Hepatocyte (in vitro differentiated cells): ENCODE results near the gene PSMD1. TPM values are rescaled to one million over a fixed set of nuclear protein-coding genes. Genes with fewer than 3 reads are reported as not detected.
"Not testable (repeated sequence)": the region's sequence is repeated elsewhere in the genome, so short reads cannot be mapped to it uniquely, and the experiment has no call there.

Source experiments
- DNase-seq: peaks from one replicate; pipeline ENCODE4 v3.0.0-alpha.2; 2016; ENCODE audit warnings: low spot score
- H2AFZ ChIP-seq: fragments of 200-600 bp; sonication (generic); 2 replicates; pipeline ENCODE4 v1.6.0; 2016; ENCODE audit warnings: antibody characterized with exemption, mild to moderate bottlenecking
- H3K27ac ChIP-seq: fragments of 200-600 bp; sonication (generic); 2 replicates; pipeline ENCODE4 v1.5.1; 2016; ENCODE audit warnings: mild to moderate bottlenecking
- H3K27me3 ChIP-seq: fragments of 200-600 bp; sonication (generic); 2 replicates; pipeline ENCODE4 v1.6.1; 2016
- H3K36me3 ChIP-seq: fragments of 200-600 bp; sonication (generic); replicated peaks from 2 replicates; pipeline ENCODE4 v1.5.1; 2016; ENCODE audit warnings: low read depth; ENCODE audit not compliant: insufficient read depth
- H3K4me1 ChIP-seq: fragments of 200-600 bp; sonication (generic); 2 replicates; pipeline ENCODE4 v1.5.1; 2016; ENCODE audit warnings: mild to moderate bottlenecking, moderate library complexity; ENCODE audit not compliant: insufficient read depth
- H3K4me2 ChIP-seq: fragments of 200-600 bp; sonication (generic); 2 replicates; pipeline ENCODE4 v1.6.0; 2016
- H3K4me3 ChIP-seq: fragments of 200-600 bp; sonication (generic); 2 replicates; pipeline ENCODE4 v1.5.1; 2016; ENCODE audit warnings: mild to moderate bottlenecking
- H3K79me2 ChIP-seq: fragments of 200-600 bp; sonication (generic); 2 replicates; pipeline ENCODE4 v1.6.0; 2017; ENCODE audit warnings: mild to moderate bottlenecking
- H3K9me2 ChIP-seq: fragments of 200-600 bp; sonication (generic); replicated peaks from 2 replicates; pipeline ENCODE4 v1.6.0; 2017; ENCODE audit warnings: mild to moderate bottlenecking; ENCODE audit not compliant: insufficient read depth
- H3K9me3 ChIP-seq: fragments of 200-600 bp; sonication (generic); 2 replicates; pipeline ENCODE4 v1.5.1; 2016; ENCODE audit warnings: low read depth, mild to moderate bottlenecking
- H4K20me1 ChIP-seq: fragments of 200-600 bp; sonication (generic); 2 replicates; pipeline ENCODE4 v1.6.0; 2016; ENCODE audit warnings: mild to moderate bottlenecking; ENCODE audit not compliant: insufficient read depth, poor library complexity, severe bottlenecking
- CTCF ChIP-seq: fragments of 200-600 bp; sonication (generic); IDR thresholded peaks from 2 replicates; pipeline ENCODE4 v1.5.1; 2016; ENCODE audit warnings: antibody characterized with exemption, mild to moderate bottlenecking; ENCODE audit not compliant: poor library complexity
- EZH2 ChIP-seq: fragments of 200-600 bp; sonication (generic); IDR thresholded peaks from 2 replicates; pipeline ENCODE4 v1.6.1; 2016; ENCODE audit warnings: antibody characterized with exemption, mild to moderate bottlenecking, borderline replicate concordance
- EZH2phosphoT487 ChIP-seq: fragments of 200-600 bp; sonication (generic); IDR thresholded peaks from one replicate; pipeline ENCODE4 v1.6.1; 2018; ENCODE audit warnings: antibody characterized with exemption, mild to moderate bottlenecking, low read depth, moderate library complexity; ENCODE audit not compliant: unreplicated experiment, severe bottlenecking
- WGBS: methylation state at CpG from one replicate; pipeline ENCODE4 v1.1.6; 2016; ENCODE audit warnings: low lambda C conversion rate; ENCODE audit errors: missing lambda C conversion rate; 5-methylcytosine and 5-hydroxymethylcytosine counted together
- polyA plus RNA-seq: library from polyadenylated mRNA; unstranded; fragments of >200 nt; fragmentation: Nextera tagmentation; extraction: Ambion mirVana; gene quantifications from 2 replicates; pipeline ENCODE4 v1.2.1, GENCODE V29; 2016
- total RNA-seq: library from RNA; depleted of rRNA; stranded (reverse); fragments of >200 nt; gene quantifications from 2 replicates; pipeline ENCODE4 v1.2.3, GENCODE V29; 2014

Gene PSMD1
- total and polyA plus RNA-seq, 2 experiments from 2014 or later = 92.9 to 106 TPM

GRCh38 chr2:231016566-231017230, 40.0 kb upstream of the PSMD1 start:
- Histone ChIP-seq H3K4me1 (peaks cover 4% of the 10 kb centered on the region), H2AFZ (no peak overlapping the region), H3K4me2 (no peak overlapping the region), H3K36me3 (no peaks in the 10 kb centered on the region), H3K79me2 (no peaks in the 10 kb centered on the region), H3K9me3 (no peaks in the 10 kb centered on the region), H3K4me3 (no peak overlapping the region), H3K27me3 (no peaks in the 10 kb centered on the region), H4K20me1 (no peaks in the 10 kb centered on the region), H3K9me2 (no peaks in the 10 kb centered on the region), H3K27ac (no peak overlapping the region)
- 69% methylated on average over 6 of the region's 6 CpGs for WGBS
- TF ChIP-seq EZH2 (no peak), EZH2phosphoT487 (no peak), CTCF (no peak)
- DNase-seq = peak; percentile 59

GRCh38 chr2:231017231-231017598, 39.5 kb upstream of the PSMD1 start:
- peaks cover 3% of the 10 kb centered on the region for H3K4me1 ChIP-seq
- no peaks in the 10 kb centered on the region for H3K36me3 ChIP-seq
- H3K27me3 ChIP-seq = no peaks in the 10 kb centered on the region
- no peak overlapping the region for H3K4me2 ChIP-seq
- H3K27ac ChIP-seq = no peak overlapping the region
- TF ChIP-seq CTCF (no peak), EZH2 (no peak), EZH2phosphoT487 (no peak)
- no peaks in the 10 kb centered on the region for H3K79me2 ChIP-seq
- no peaks in the 10 kb centered on the region for H3K9me2 ChIP-seq
- H4K20me1 ChIP-seq = no peaks in the 10 kb centered on the region
- H3K4me3 ChIP-seq = no peak overlapping the region
- 80% methylated on average over 4 of the region's 4 CpGs for WGBS
- no peak overlapping the region for H2AFZ ChIP-seq
- no peaks in the 10 kb centered on the region for H3K9me3 ChIP-seq
- no peak for DNase-seq

GRCh38 chr2:231018184-231018583, 38.5 kb upstream of the PSMD1 start:
- Histone ChIP-seq H3K9me3 (no peaks in the 10 kb centered on the region), H3K4me2 (no peak overlapping the region), H3K36me3 (no peaks in the 10 kb centered on the region), H3K79me2 (no peaks in the 10 kb centered on the region), H4K20me1 (no peaks in the 10 kb centered on the region), H3K27ac (no peak overlapping the region), H3K4me3 (no peak overlapping the region), H3K27me3 (no peaks in the 10 kb centered on the region), H2AFZ (no peak overlapping the region), H3K9me2 (no peaks in the 10 kb centered on the region), H3K4me1 (no peaks in the 10 kb centered on the region)
- 94% methylated on average over 3 of the region's 3 CpGs for WGBS
- TF ChIP-seq EZH2phosphoT487 (no peak), CTCF (no peak), EZH2 (no peak)
- DNase-seq = no peak

- not testable (repeated sequence) for H3K36me3 ChIP-seq, H3K27ac ChIP-seq, H3K27me3 ChIP-seq, H3K4me2 ChIP-seq, H4K20me1 ChIP-seq, H3K4me3 ChIP-seq, H2AFZ ChIP-seq, DNase-seq, H3K79me2 ChIP-seq, H3K9me3 ChIP-seq, H3K4me1 ChIP-seq, H3K9me2 ChIP-seq
- WGBS = 95% methylated on average over 3 of the region's 3 CpGs
These were observed 31.6 kb upstream of the PSMD1 start for GRCh38 chr2:231025059-231025458.
